Lower leg skin (tissue), 4 donors: ENCODE results near the gene PSEN1. TPM values are rescaled to one million over a fixed set of nuclear protein-coding genes. Genes with fewer than 3 reads are reported as not detected.

Experiments
- DNase-seq, 2 donors: peaks; one replicate each; pipeline ENCODE4 v3.0.0-alpha.2; 2019; ENCODE audit warnings: low spot score in 2 of 2
- H3K4me3 ChIP-seq: fragments of 200-600 bp; sonication (generic); 2 replicates; pipeline ENCODE4 v1.5.1; 2017; ENCODE audit warnings: mild to moderate bottlenecking, low read depth; ENCODE audit not compliant: poor library complexity, severe bottlenecking
- POLR2A ChIP-seq, 2 donors: fragments of 450-650 bp; IDR thresholded peaks; one replicate each; pipeline ENCODE4 v1.6.1; 2016 to 2017; ENCODE audit warnings: antibody characterized with exemption in 2 of 2, mild to moderate bottlenecking in 1 of 2, moderate library complexity in 1 of 2
- WGBS, 2 donors: methylation state at CpG; one replicate each; pipeline ENCODE4 v1.1.5; 2018; 5-methylcytosine and 5-hydroxymethylcytosine counted together
- intact Hi-C: fragments of 100-400 bp; cut with DNase I; formaldehyde crosslinking; loops from one replicate; pipeline ENCODE4 v1.15.0; 2023; ENCODE audit warnings: low total_unique reads
- total RNA-seq, 4 donors: library from RNA; depleted of rRNA; stranded (reverse); fragments of >200 nt; gene quantifications; one replicate each; pipeline ENCODE4 v1.1.0, GENCODE V29; 2016
- TF ChIP-seq, protein P1 (sequence below), 3 donors: fragments of 450-650 bp; IDR thresholded peaks; one replicate each; pipeline ENCODE4 v1.5.1; 2016; ENCODE audit warnings: antibody characterized with exemption in 3 of 3, mild to moderate bottlenecking in 3 of 3, moderate library complexity in 2 of 3

Gene PSEN1
- total RNA-seq, 4 donors from 2014 or later, result 61.4 to 91.9 (median 63.3) TPM

DNA sequence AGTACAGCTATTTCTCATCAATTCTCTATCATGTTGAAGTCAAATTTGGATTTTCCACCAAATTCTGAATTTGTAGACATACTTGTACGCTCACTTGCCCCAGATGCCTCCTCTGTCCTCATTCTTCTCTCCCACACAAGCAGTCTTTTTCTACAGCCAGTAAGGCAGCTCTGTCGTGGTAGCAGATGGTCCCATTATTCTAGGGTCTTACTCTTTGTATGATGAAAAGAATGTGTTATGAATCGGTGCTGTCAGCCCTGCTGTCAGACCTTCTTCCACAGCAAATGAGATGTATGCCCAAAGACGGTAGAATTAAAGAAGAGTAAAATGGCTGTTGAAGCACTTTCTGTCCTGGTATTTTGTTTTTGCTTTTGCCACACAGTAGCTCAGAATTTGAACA is 83.8 kb downstream of the PSEN1 start:
- no peak overlapping the region for H3K4me3 ChIP-seq
- intact Hi-C loops, result no loop called here
- TF ChIP-seq POLR2A (IDR thresholded peaks at IDR 0.05), result no peak
- TF ChIP-seq, protein P1, sequence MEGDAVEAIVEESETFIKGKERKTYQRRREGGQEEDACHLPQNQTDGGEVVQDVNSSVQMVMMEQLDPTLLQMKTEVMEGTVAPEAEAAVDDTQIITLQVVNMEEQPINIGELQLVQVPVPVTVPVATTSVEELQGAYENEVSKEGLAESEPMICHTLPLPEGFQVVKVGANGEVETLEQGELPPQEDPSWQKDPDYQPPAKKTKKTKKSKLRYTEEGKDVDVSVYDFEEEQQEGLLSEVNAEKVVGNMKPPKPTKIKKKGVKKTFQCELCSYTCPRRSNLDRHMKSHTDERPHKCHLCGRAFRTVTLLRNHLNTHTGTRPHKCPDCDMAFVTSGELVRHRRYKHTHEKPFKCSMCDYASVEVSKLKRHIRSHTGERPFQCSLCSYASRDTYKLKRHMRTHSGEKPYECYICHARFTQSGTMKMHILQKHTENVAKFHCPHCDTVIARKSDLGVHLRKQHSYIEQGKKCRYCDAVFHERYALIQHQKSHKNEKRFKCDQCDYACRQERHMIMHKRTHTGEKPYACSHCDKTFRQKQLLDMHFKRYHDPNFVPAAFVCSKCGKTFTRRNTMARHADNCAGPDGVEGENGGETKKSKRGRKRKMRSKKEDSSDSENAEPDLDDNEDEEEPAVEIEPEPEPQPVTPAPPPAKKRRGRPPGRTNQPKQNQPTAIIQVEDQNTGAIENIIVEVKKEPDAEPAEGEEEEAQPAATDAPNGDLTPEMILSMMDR (IDR thresholded peaks at IDR 0.05), result no peak
- no peak for DNase-seq
- 88 to 93% methylated on average over 4 of the region's 4 CpGs for WGBS, 2 donors

DNA sequence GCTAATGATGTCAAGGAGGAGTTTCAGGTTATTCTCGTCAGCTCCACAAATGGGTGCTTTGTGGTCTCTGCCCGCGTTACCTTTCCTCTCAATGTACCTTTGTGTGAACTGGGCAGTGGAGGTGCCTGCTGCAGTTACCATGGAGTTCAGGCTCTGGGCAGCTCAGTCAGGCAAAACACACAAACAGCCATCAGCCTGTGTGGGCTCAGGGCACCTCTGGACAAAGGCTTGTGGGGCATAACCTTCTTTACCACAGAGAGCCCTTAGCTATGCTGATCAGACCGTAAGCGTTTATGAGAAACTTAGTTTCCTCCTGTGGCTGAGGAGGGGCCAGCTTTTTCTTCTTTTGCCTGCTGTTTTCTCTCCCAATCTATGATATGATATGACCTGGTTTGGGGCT is 84.3 kb downstream of the PSEN1 start:
- DNase-seq, result no peak
- intact Hi-C loops, result no loop called here
- WGBS, 2 donors, result 96 to 98% methylated on average over 5 of the region's 5 CpGs
- H3K4me3 ChIP-seq, result no peak overlapping the region
- TF ChIP-seq, protein P1 (IDR thresholded peaks at IDR 0.05), result no peak
- TF ChIP-seq POLR2A (IDR thresholded peaks at IDR 0.05), result no peak

DNA sequence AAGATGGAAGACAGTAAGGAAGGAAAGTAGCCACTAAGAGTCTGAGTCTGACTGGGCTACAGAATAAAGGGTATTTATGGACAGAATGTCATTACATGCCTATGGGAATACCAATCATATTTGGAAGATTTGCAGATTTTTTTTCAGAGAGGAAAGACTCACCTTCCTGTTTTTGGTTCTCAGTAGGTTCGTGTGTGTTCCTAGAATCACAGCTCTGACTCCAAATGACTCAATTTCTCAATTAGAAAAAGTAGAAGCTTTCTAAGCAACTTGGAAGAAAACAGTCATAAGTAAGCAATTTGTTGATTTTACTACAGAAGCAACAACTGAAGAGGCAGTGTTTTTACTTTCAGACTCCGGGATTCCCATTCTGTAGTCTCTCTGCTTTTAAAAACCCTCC is 85.6 kb downstream of the PSEN1 start:
- DNase-seq, result no peak
- TF ChIP-seq, protein P1 (IDR thresholded peaks at IDR 0.05), result no peak
- TF ChIP-seq POLR2A (IDR thresholded peaks at IDR 0.05), result no peak
- no peak overlapping the region for H3K4me3 ChIP-seq
- 74 to 75% methylated on average over 2 of the region's 2 CpGs for WGBS, 2 donors
- intact Hi-C loops, result no loop called here

DNA sequence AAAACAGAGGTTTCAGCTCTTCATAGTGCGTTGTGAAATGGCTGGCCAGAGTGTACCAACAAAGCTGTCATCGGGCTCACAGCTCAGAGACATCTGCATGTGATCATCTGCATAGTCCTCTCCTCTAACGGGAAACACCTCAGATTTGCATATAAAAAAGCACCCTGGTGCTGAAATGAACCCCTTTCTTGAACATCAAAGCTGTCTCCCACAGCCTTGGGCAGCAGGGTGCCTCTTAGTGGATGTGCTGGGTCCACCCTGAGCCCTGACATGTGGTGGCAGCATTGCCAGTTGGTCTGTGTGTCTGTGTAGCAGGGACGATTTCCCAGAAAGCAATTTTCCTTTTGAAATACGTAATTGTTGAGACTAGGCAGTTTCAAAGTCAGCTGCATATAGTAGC is 86.7 kb downstream of the PSEN1 start:
- peak in 1 of 2 donors; percentile 57 for DNase-seq
- 54 to 68% methylated on average over 5 of the region's 5 CpGs for WGBS, 2 donors
- intact Hi-C loops, result no loop called here
- TF ChIP-seq, protein P1 (IDR thresholded peaks at IDR 0.05), result no peak
- TF ChIP-seq POLR2A (IDR thresholded peaks at IDR 0.05), result no peak
- H3K4me3 ChIP-seq, result no peak overlapping the region

DNA sequence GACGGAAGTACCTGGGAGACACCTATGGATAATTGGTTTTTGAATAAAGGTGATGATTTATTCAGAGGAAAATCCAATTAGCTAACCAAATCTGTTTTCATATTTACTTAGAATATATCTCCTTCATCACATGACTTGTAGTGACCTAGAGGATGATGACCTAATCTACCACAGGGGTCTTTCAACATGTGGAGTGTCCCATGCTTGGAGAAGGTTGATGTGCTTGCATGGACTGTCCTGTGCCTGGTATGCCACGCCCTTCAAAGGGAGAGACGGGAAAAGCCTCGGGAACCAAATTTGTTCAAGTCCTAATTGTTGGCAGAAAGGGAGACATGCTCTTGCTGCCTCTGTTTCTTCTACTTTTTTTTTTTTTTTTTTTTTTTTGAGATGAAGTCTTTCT is 89.2 kb downstream of the PSEN1 start:
- no peak for DNase-seq
- intact Hi-C loops, result no loop called here
- no peak overlapping the region for H3K4me3 ChIP-seq
- TF ChIP-seq, protein P1 (IDR thresholded peaks at IDR 0.05), result no peak
- TF ChIP-seq POLR2A (IDR thresholded peaks at IDR 0.05), result no peak
- 60 to 70% methylated on average over 4 of the region's 4 CpGs for whole genome bisulfite sequencing, 2 donors
